Hematopoietic multipotent progenitor cell treated with erythropoietin and hydrocortisone succinate and interleukin-3 and kit ligand, for 17 days (in vitro differentiated cells): ENCODE data around the gene RABL6.
"Not testable (repeated sequence)": the region's sequence is repeated elsewhere in the genome, so short reads cannot be mapped to it uniquely, and the experiment has no call there.

Experiments
- DNase-seq: peaks from one replicate; pipeline ENCODE4 v3.0.0-alpha.2; 2015; ENCODE audit warnings: low spot score

The RABL6 gene

GRCh38 chr9:136882109-136882946, 74.6 kb downstream of the RABL6 start:
- no peak for DNase-seq

- not testable (repeated sequence) for DNase-seq
These were observed 75.2 kb downstream of the RABL6 start for GRCh38 chr9:136882947-136883283.

DNA sequence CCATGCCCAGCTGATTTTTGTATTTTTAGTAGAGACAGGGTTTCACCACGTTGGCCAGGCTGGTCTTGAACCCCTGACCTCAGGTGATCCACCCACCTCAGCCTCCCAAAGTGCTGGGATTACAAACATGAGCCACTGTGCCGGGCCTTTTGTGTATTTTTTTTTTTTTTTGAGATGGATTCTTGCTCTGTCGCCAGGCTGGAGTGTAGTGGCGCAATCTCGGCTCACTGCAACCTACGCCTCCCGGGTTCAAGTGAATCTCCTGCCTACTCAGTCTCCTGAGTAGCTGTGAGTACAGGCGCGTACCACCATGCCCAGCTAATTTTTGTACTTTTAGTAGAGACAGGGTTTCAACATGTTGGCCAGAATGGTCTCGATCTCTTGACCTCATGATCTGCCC, 75.9 kb downstream of the RABL6 start:
- DNase-seq: not testable (repeated sequence)

- peak; percentile 96 for DNase-seq
These were observed 78.3 kb downstream of the RABL6 start, which contains the start of gene TRAF2 for GRCh38 chr9:136885950-136886578. Gene TRAF2 (plus strand): TSS chr9:136886516. CDS start chr9:136898741, 12,225 bp downstream.

- DNase-seq: no peak
These were observed 79.2 kb downstream of the RABL6 start for GRCh38 chr9:136886610-136887597.

GRCh38 chr9:136888454-136888853, 80.7 kb downstream of the RABL6 start:
- no peak for DNase-seq

DNA sequence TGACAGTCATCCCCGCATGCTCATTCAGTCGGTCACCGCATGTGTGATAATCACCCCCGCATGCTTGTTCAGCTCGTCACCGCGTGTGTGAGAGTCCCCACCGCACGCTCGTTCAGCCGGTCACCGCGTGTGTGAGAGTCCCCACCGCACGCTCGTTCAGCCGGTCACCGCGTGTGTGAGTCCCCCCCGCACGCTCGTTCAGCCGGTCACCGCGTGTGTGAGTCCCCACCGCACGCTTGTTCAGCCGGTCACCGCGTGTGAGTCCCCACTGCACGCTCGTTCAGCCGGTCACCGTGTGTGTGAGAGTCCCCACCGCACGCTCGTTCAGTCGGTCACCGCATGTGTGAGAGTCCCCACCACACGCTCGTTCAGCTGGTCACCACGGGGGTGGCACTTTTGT, 82.1 kb downstream of the RABL6 start:
- DNase-seq: no peak

- DNase-seq: no peak
These were observed 82.9 kb downstream of the RABL6 start for GRCh38 chr9:136890661-136891060.
